Measurements from ENCODE around the gene RUNX1. TPM values are rescaled to one million over a fixed set of nuclear protein-coding genes. Genes with fewer than 3 reads are reported as not detected.

RUNX1 gene
- total and polyA plus RNA-seq, 2 donors (not counting 1 experiment from before 2014, with no cell fraction given): 26.3 to 73.0 TPM

- Histone ChIP-seq H3K27ac (ENCODE audit: low read length in 2 of 2) (peak overlapping the region; percentile 50 to 82), H3K36me3 (replicated peaks in 1 of 2; ENCODE audit: control extremely low read depth in 1 of 2, control insufficient read depth in 1 of 2, extremely low read depth in 1 of 2, insufficient read depth in 2 of 2, low read length in 1 of 2) (no peaks in the 10 kb centered on the region), H3K4me1 (ENCODE audit: control insufficient read depth in 2 of 2, insufficient read depth in 2 of 2, low read length in 2 of 2) (peaks cover 56 to 66% of the 10 kb centered on the region in 2 donors), H3K79me2 (ENCODE audit: control insufficient read depth, insufficient read depth, low read length) (peaks cover 28% of the 10 kb centered on the region), H3K4me3 (ENCODE audit: control extremely low read depth in 1 of 5, extremely low read depth in 1 of 5, insufficient read depth in 1 of 5, low read depth in 2 of 5, low read length in 4 of 5) (peak overlapping the region; percentile 58 to 80 (median 62)), H3K9ac (ENCODE audit: low read length) (peak overlapping the region; percentile 72), H3K27me3 (replicated peaks in 1 of 4; ENCODE audit: control extremely low read depth in 1 of 4, control insufficient read depth in 3 of 4, insufficient read depth in 4 of 4, low read length in 3 of 4) (peaks cover 0 to 13% (median 2%) of the 10 kb centered on the region in 4 experiments), H2AFZ (ENCODE audit: insufficient read depth, low read depth, low read length, poor library complexity, severe bottlenecking) (peak overlapping the region; percentile 76), H3K4me2 (replicated peaks; ENCODE audit: low read depth, low read length, poor library complexity, severe bottlenecking) (peak overlapping the region; percentile 99), H3K9me3 (ENCODE audit: control extremely low read depth in 1 of 3, control insufficient read depth in 2 of 3, insufficient read depth in 1 of 3, low read length in 2 of 3) (peaks cover 0 to 4% (median 0%) of the 10 kb centered on the region in 3 donors), H4K20me1 (ENCODE audit: control insufficient read depth, insufficient read depth, low read length, poor library complexity, severe bottlenecking) (peaks cover 37% of the 10 kb centered on the region)
- under 1% methylated on average over 36 of the region's 40 CpGs for WGBS (ENCODE audit: insufficient coverage)
- no peaks in the 10 kb centered on the region for H3K27me3 Mint-ChIP-seq
- DNase-seq (peak; percentile 87), ATAC-seq (ENCODE audit: low read depth) (peak; percentile 61)
- no peaks in the 10 kb centered on the region for H3K9me3 Mint-ChIP-seq (ENCODE audit: insufficient read depth)
- ChIA-PET CTCF (interaction anchor here (0.9 to 11.6 kb wide), 19 partner anchors 8 to 1225 kb away, joined by 3 to 131 read pairs (median 5); partner anchors contain the start of gene RUNX1), POLR2A (interaction anchor here (0.5 to 2.9 kb wide), 9 partner anchors 13 to 1467 kb away, joined by 3 to 18 read pairs (median 5); no protein-coding TSS in a partner anchor)
- intact Hi-C loops (cut with micrococcal nuclease): loop anchor here (1.0 to 10.0 kb wide), 8 partner anchors 14 to 1047 kb away; partner anchors contain the start of gene RUNX1
- peaks cover 57% of the 10 kb centered on the region for H3K4me1 Mint-ChIP-seq
- peak overlapping the region; percentile 93 for H3K4me3 Mint-ChIP-seq
- no peak for TF ChIP-seq EZH2 (IDR thresholded peaks at IDR 0.05; ENCODE audit: borderline replicate concordance, insufficient read depth, low read depth, low read length, poor library complexity, severe bottlenecking)
- TF ChIP-seq, protein P1, sequence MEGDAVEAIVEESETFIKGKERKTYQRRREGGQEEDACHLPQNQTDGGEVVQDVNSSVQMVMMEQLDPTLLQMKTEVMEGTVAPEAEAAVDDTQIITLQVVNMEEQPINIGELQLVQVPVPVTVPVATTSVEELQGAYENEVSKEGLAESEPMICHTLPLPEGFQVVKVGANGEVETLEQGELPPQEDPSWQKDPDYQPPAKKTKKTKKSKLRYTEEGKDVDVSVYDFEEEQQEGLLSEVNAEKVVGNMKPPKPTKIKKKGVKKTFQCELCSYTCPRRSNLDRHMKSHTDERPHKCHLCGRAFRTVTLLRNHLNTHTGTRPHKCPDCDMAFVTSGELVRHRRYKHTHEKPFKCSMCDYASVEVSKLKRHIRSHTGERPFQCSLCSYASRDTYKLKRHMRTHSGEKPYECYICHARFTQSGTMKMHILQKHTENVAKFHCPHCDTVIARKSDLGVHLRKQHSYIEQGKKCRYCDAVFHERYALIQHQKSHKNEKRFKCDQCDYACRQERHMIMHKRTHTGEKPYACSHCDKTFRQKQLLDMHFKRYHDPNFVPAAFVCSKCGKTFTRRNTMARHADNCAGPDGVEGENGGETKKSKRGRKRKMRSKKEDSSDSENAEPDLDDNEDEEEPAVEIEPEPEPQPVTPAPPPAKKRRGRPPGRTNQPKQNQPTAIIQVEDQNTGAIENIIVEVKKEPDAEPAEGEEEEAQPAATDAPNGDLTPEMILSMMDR (IDR thresholded peaks at IDR 0.05): no peak
- H3K27ac Mint-ChIP-seq: peak overlapping the region; percentile 93
Observed at GRCh38 chr21:34887725-34888568, 161.2 kb downstream of the RUNX1 start.

All from B cell (primary cell).